Measurements from ENCODE around the gene SLC25A30. TPM values are rescaled to one million over a fixed set of nuclear protein-coding genes. Genes with fewer than 3 reads are reported as not detected.

SLC25A30 gene
- total and polyA plus RNA-seq, 2 donors (not counting 1 experiment from before 2014, with no cell fraction given) = 11.2 to 16.9 TPM

GRCh38 chr13:45367358-45367757 lies 50.8 kb downstream of the SLC25A30 start:
- Histone ChIP-seq H3K36me3 (replicated peaks in 1 of 2; ENCODE audit: control extremely low read depth in 1 of 2, control insufficient read depth in 1 of 2, extremely low read depth in 1 of 2, insufficient read depth in 2 of 2, low read length in 1 of 2) (peaks cover 0 to 5% of the 10 kb centered on the region in 2 experiments), H3K27ac (ENCODE audit: low read length in 2 of 2) (peak overlapping the region in 1 of 2 donors; percentile 39), H4K20me1 (ENCODE audit: control insufficient read depth, insufficient read depth, low read length, poor library complexity, severe bottlenecking) (no peaks in the 10 kb centered on the region), H3K4me2 (replicated peaks; ENCODE audit: low read depth, low read length, poor library complexity, severe bottlenecking) (peak overlapping the region; percentile 63), H2AFZ (ENCODE audit: insufficient read depth, low read depth, low read length, poor library complexity, severe bottlenecking) (peak overlapping the region; percentile 25), H3K79me2 (ENCODE audit: control insufficient read depth, insufficient read depth, low read length) (peaks cover 4% of the 10 kb centered on the region), H3K9ac (ENCODE audit: low read length) (peak overlapping the region; percentile 31), H3K9me3 (ENCODE audit: control extremely low read depth in 1 of 3, control insufficient read depth in 2 of 3, insufficient read depth in 1 of 3, low read length in 2 of 3) (peaks cover 0 to 12% (median 3%) of the 10 kb centered on the region in 3 donors), H3K4me1 (ENCODE audit: control insufficient read depth in 2 of 2, insufficient read depth in 2 of 2, low read length in 2 of 2) (peaks cover 13 to 24% of the 10 kb centered on the region in 2 donors), H3K4me3 (ENCODE audit: control extremely low read depth in 1 of 5, extremely low read depth in 1 of 5, insufficient read depth in 1 of 5, low read depth in 2 of 5, low read length in 4 of 5) (peak overlapping the region in 1 of 5 experiments; percentile 1), H3K27me3 (replicated peaks in 1 of 4; ENCODE audit: control extremely low read depth in 1 of 4, control insufficient read depth in 3 of 4, insufficient read depth in 4 of 4, low read length in 3 of 4) (no peaks in the 10 kb centered on the region)
- no peaks in the 10 kb centered on the region for H3K27me3 Mint-ChIP-seq
- DNase-seq (peak; percentile 81), ATAC-seq (ENCODE audit: low read depth) (peak; percentile 99)
- TF ChIP-seq EZH2 (IDR thresholded peaks at IDR 0.05; ENCODE audit: borderline replicate concordance, insufficient read depth, low read depth, low read length, poor library complexity, severe bottlenecking) (no peak), CTCF (IDR thresholded peaks at IDR 0.05) (no peak)
- intact Hi-C loops (cut with micrococcal nuclease) = loop anchor here (1.0 kb wide), 2 partner anchors 26 to 51 kb away; partner anchors contain the start of genes SLC25A30 and TPT1
- 0% methylated on average over 1 of the region's 2 CpGs for WGBS (ENCODE audit: insufficient coverage)
- no peaks in the 10 kb centered on the region for H3K9me3 Mint-ChIP-seq (ENCODE audit: insufficient read depth)
- peak overlapping the region; percentile 83 for H3K27ac Mint-ChIP-seq
- peaks cover 32% of the 10 kb centered on the region for H3K4me1 Mint-ChIP-seq
- peak overlapping the region; percentile 59 for H3K4me3 Mint-ChIP-seq
- ChIA-PET POLR2A (interaction anchor here (0.6 to 1.2 kb wide), 4 partner anchors 11 to 46 kb away, joined by 3 to 6 read pairs (median 4); no protein-coding TSS in a partner anchor), CTCF (interaction anchor here (0.7 to 1.6 kb wide), 9 partner anchors 11 to 413 kb away, joined by 3 to 8 read pairs (median 3); partner anchors contain the start of gene TPT1)

GRCh38 chr13:45365558-45365885 lies 52.7 kb downstream of the SLC25A30 start:
- H3K4me3 Mint-ChIP-seq = no peak overlapping the region
- intact Hi-C loops (cut with micrococcal nuclease) = no loop called here
- TF ChIP-seq CTCF (IDR thresholded peaks at IDR 0.05) (no peak), EZH2 (IDR thresholded peaks at IDR 0.05; ENCODE audit: borderline replicate concordance, insufficient read depth, low read depth, low read length, poor library complexity, severe bottlenecking) (no peak)

More at GRCh38 chr13:45365558-45365885, 52.7 kb downstream of the SLC25A30 start:
- no peak overlapping the region for H3K4me2 ChIP-seq (replicated peaks; ENCODE audit: low read depth, low read length, poor library complexity, severe bottlenecking)
- peaks cover 0 to 5% of the 10 kb centered on the region in 2 experiments for H3K36me3 ChIP-seq (replicated peaks in 1 of 2; ENCODE audit: control extremely low read depth in 1 of 2, control insufficient read depth in 1 of 2, extremely low read depth in 1 of 2, insufficient read depth in 2 of 2, low read length in 1 of 2)
- no peaks in the 10 kb centered on the region for H4K20me1 ChIP-seq (ENCODE audit: control insufficient read depth, insufficient read depth, low read length, poor library complexity, severe bottlenecking)
- no peak overlapping the region for H3K4me3 ChIP-seq (ENCODE audit: control extremely low read depth in 1 of 5, extremely low read depth in 1 of 5, insufficient read depth in 1 of 5, low read depth in 2 of 5, low read length in 4 of 5)
- no CpG with 5 or more reads among the region's 4 CpGs for WGBS (ENCODE audit: insufficient coverage)
- H2AFZ ChIP-seq (ENCODE audit: insufficient read depth, low read depth, low read length, poor library complexity, severe bottlenecking) = no peak overlapping the region
- Mint-ChIP-seq H3K4me1 (peaks cover 26% of the 10 kb centered on the region), H3K27me3 (no peaks in the 10 kb centered on the region), H3K9me3 (ENCODE audit: insufficient read depth) (no peaks in the 10 kb centered on the region), H3K27ac (no peak overlapping the region)
- ATAC-seq (ENCODE audit: low read depth) (no peak), DNase-seq (no peak)
- POLR2A ChIA-PET = no interaction called here
- peaks cover 7 to 17% of the 10 kb centered on the region in 2 donors for H3K4me1 ChIP-seq (ENCODE audit: control insufficient read depth in 2 of 2, insufficient read depth in 2 of 2, low read length in 2 of 2)
- H3K27ac ChIP-seq (ENCODE audit: low read length in 2 of 2) = no peak overlapping the region
- no peaks in the 10 kb centered on the region for H3K27me3 ChIP-seq (replicated peaks in 1 of 4; ENCODE audit: control extremely low read depth in 1 of 4, control insufficient read depth in 3 of 4, insufficient read depth in 4 of 4, low read length in 3 of 4)
- H3K9me3 ChIP-seq (ENCODE audit: control extremely low read depth in 1 of 3, control insufficient read depth in 2 of 3, insufficient read depth in 1 of 3, low read length in 2 of 3) = peaks cover 0 to 12% (median 3%) of the 10 kb centered on the region in 3 donors
- no peaks in the 10 kb centered on the region for H3K79me2 ChIP-seq (ENCODE audit: control insufficient read depth, insufficient read depth, low read length)
- CTCF ChIA-PET = no interaction called here
- H3K9ac ChIP-seq (ENCODE audit: low read length) = no peak overlapping the region

Measured in B cell (primary cell).